ENCODE results near the gene CLOCK. TPM values are rescaled to one million over a fixed set of nuclear protein-coding genes. Genes with fewer than 3 reads are reported as not detected.

CLOCK gene
- total RNA-seq, 1 donor from 2014 or later = 26.6 TPM

- no peaks in the 10 kb centered on the region for H3K9me3 ChIP-seq
- no peak overlapping the region for H3K4me3 ChIP-seq
- intact Hi-C loops (cut with DNase I) = no loop called here
- no peak for DNase-seq
- H3K36me3 ChIP-seq = no peaks in the 10 kb centered on the region
- no peaks in the 10 kb centered on the region for H3K27me3 ChIP-seq (ENCODE audit: low read depth)
- H3K27ac ChIP-seq = no peak overlapping the region
- no peak for ATAC-seq
- H3K4me1 ChIP-seq = peaks cover 6% of the 10 kb centered on the region
- no peak for TF ChIP-seq CTCF (IDR thresholded peaks at IDR 0.05)
Observed at GRCh38 chr4:55382488-55383003, 164.2 kb downstream of the CLOCK start.

GRCh38 chr4:55381502-55381901 lies 165.2 kb downstream of the CLOCK start:
- intact Hi-C loops (cut with DNase I) = no loop called here
- no peak overlapping the region for H3K27ac ChIP-seq
- H3K4me3 ChIP-seq = no peak overlapping the region
- DNase-seq = no peak
- TF ChIP-seq CTCF (IDR thresholded peaks at IDR 0.05) = no peak
- peaks cover 6% of the 10 kb centered on the region for H3K4me1 ChIP-seq
- H3K27me3 ChIP-seq (ENCODE audit: low read depth) = no peaks in the 10 kb centered on the region
- no peak for ATAC-seq
- H3K9me3 ChIP-seq = no peaks in the 10 kb centered on the region
- H3K36me3 ChIP-seq = no peaks in the 10 kb centered on the region

GRCh38 chr4:55380576-55380975 lies 166.1 kb downstream of the CLOCK start:
- peaks cover 6% of the 10 kb centered on the region for H3K4me1 ChIP-seq
- no peaks in the 10 kb centered on the region for H3K27me3 ChIP-seq (ENCODE audit: low read depth)
- DNase-seq (no peak), ATAC-seq (no peak)
- TF ChIP-seq CTCF (IDR thresholded peaks at IDR 0.05) = no peak
- intact Hi-C loops (cut with DNase I) = no loop called here
- no peaks in the 10 kb centered on the region for H3K9me3 ChIP-seq
- H3K4me3 ChIP-seq = no peak overlapping the region
- no peaks in the 10 kb centered on the region for H3K36me3 ChIP-seq
- H3K27ac ChIP-seq = no peak overlapping the region

- no peak overlapping the region for H3K4me3 ChIP-seq
Observed at GRCh38 chr4:55378617-55379467, 167.9 kb downstream of the CLOCK start.

More at GRCh38 chr4:55378617-55379467, 167.9 kb downstream of the CLOCK start:
- Histone ChIP-seq H3K27ac (peak overlapping the region; percentile 27), H3K36me3 (no peaks in the 10 kb centered on the region), H3K27me3 (ENCODE audit: low read depth) (no peaks in the 10 kb centered on the region), H3K9me3 (no peaks in the 10 kb centered on the region), H3K4me1 (peaks cover 6% of the 10 kb centered on the region)
- intact Hi-C loops (cut with DNase I) = no loop called here
- peak; percentile 56 for DNase-seq
- TF ChIP-seq CTCF (IDR thresholded peaks at IDR 0.05) = no peak
- ATAC-seq = peak; percentile 19 to 76

Other genes starting within 250 kb of the CLOCK start
- gene SRD5A3, start 200.7 kb downstream of the CLOCK start, total RNA-seq = 21.1 TPM
- gene TMEM165, start 151.0 kb downstream of the CLOCK start, total RNA-seq = 140 TPM
- not detected for gene PDCL2, start 45.3 kb upstream of the CLOCK start, total RNA-seq
- gene NMU, start 89.4 kb upstream of the CLOCK start, total RNA-seq = 0.83 TPM